PFSK-1 (cell line): ENCODE measurements around the gene FXYD2.

Source experiments
- FOXP2 ChIP-seq: optimal IDR thresholded peaks from 2 replicates; pipeline ENCODE3; 2011; ENCODE audit warnings: borderline replicate concordance, control low read depth, inconsistent platforms; ENCODE audit not compliant: insufficient read depth; ENCODE audit errors: extremely low read length, extremely low read depth
- POLR2AphosphoS5 ChIP-seq: IDR thresholded peaks from 2 replicates; pipeline ENCODE4 v1.6.1; 2012; ENCODE audit warnings: low read depth, mild to moderate bottlenecking, control low read depth, low read length, moderate library complexity
- SIN3A ChIP-seq: IDR thresholded peaks from 2 replicates; pipeline ENCODE4 v1.6.1; 2012; ENCODE audit warnings: mild to moderate bottlenecking, low read length, moderate library complexity, borderline replicate concordance; ENCODE audit not compliant: insufficient read depth
- TAF1 ChIP-seq: IDR thresholded peaks from 2 replicates; pipeline ENCODE4 v1.6.1; 2012; ENCODE audit warnings: low read length, control low read depth, borderline replicate concordance; ENCODE audit not compliant: insufficient read depth
- TF ChIP-seq, protein P1 (sequence below), 2 experiments: IDR thresholded peaks; 2 replicates each; pipeline versions ENCODE4 v1.6.1 to v1.8.0; 2011 to 2012; ENCODE audit warnings: low read depth in 2 of 2, low read length in 2 of 2, control low read depth in 1 of 2, inconsistent platforms in 1 of 2, mild to moderate bottlenecking in 1 of 2, moderate library complexity in 1 of 2; ENCODE audit not compliant: insufficient read depth in 1 of 2

FXYD2 gene

DNA sequence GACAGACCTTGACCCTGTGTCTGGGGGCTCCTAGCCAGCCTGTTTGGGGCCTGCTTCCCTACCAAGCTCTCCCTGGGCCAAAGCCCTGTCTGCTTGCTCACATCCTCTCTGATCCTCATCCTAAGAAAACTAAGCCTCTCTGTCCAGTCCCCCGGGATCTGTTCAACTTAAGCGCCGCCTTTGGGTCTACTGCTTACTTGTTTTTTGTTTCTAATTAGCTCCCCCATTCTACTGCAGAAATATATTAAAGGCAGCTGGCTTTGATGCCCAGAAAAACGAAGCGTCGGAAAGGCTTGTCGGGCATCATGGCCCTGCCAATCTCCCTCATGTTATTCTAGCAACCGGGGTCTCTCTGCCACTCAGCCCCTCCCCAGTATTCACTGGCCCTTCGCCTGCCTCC lies 31.0 kb downstream of the FXYD2 start:
- TF ChIP-seq FOXP2 = no peak
- no peak for TF ChIP-seq POLR2AphosphoS5
- TF ChIP-seq, protein P1, sequence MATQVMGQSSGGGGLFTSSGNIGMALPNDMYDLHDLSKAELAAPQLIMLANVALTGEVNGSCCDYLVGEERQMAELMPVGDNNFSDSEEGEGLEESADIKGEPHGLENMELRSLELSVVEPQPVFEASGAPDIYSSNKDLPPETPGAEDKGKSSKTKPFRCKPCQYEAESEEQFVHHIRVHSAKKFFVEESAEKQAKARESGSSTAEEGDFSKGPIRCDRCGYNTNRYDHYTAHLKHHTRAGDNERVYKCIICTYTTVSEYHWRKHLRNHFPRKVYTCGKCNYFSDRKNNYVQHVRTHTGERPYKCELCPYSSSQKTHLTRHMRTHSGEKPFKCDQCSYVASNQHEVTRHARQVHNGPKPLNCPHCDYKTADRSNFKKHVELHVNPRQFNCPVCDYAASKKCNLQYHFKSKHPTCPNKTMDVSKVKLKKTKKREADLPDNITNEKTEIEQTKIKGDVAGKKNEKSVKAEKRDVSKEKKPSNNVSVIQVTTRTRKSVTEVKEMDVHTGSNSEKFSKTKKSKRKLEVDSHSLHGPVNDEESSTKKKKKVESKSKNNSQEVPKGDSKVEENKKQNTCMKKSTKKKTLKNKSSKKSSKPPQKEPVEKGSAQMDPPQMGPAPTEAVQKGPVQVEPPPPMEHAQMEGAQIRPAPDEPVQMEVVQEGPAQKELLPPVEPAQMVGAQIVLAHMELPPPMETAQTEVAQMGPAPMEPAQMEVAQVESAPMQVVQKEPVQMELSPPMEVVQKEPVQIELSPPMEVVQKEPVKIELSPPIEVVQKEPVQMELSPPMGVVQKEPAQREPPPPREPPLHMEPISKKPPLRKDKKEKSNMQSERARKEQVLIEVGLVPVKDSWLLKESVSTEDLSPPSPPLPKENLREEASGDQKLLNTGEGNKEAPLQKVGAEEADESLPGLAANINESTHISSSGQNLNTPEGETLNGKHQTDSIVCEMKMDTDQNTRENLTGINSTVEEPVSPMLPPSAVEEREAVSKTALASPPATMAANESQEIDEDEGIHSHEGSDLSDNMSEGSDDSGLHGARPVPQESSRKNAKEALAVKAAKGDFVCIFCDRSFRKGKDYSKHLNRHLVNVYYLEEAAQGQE (IDR thresholded peaks at IDR 0.05; ENCODE audit: insufficient read depth in 1 of 2, low read depth in 2 of 2, low read length in 2 of 2) = no peak
- no peak for TF ChIP-seq SIN3A
- TF ChIP-seq TAF1 = no peak

DNA sequence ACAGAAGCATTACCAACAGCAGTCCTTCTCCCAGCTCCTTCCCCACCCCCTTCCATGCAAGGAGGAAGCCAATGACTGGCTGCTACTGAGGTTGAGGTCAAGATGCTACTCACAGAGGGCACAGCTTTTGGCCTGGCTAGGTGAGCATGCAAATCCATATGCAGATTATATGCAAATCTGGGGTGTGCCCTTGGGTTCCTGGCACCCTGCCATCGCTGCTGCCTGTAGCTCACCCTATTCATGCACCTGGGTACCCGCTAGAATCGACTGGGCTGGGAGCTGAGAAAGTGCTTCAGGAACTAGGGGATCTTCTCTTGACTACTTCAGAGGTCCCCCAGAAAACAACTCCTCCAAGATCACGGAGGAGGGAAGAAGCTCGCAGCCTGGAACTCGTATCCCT lies 31.6 kb downstream of the FXYD2 start:
- TF ChIP-seq, protein P1 (IDR thresholded peaks at IDR 0.05; ENCODE audit: insufficient read depth in 1 of 2, low read depth in 2 of 2, low read length in 2 of 2) = no peak
- TF ChIP-seq SIN3A = no peak
- no peak for TF ChIP-seq TAF1
- no peak for TF ChIP-seq FOXP2
- no peak for TF ChIP-seq POLR2AphosphoS5

DNA sequence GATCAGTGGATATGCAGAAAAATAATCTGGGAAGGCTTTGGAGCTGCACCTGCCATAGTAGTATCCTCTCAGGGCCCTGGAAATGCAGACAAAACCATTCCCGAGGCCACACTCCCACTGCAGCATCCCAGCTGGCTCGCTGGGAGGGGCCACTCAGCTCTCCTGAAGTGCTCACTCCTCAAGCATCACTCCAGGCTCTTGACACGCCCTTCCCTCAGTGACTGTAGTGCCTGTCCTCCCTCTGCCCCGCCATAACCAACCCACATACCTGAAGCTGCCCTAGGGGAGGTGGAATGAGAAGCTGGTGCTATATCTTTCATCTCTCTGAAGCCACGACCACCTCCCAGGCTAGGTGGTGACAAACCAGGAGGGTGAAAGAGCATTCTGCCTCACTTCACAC lies 32.3 kb downstream of the FXYD2 start:
- TF ChIP-seq TAF1 (no peak), POLR2AphosphoS5 (no peak), FOXP2 (no peak), SIN3A (no peak)
- TF ChIP-seq, protein P1 (IDR thresholded peaks at IDR 0.05; ENCODE audit: insufficient read depth in 1 of 2, low read depth in 2 of 2, low read length in 2 of 2) = no peak

DNA sequence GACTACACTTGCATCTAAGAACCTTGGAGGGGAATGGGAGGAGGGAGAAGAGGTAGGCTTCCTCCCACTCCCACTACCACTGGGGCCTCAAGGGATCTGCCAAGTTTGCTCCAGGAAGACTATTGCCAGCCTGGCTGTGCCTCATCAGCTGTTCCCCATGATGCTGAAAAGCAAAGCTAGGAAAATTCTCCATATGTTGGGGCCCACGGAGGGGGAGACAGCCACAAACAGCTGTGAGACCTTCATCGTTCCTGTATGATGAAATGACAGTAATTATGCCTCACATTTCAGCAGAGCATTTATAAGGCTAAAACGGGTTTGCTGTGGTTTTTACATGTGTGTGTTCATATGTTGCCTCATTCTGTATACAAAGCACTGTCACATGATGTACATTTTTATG lies 34.3 kb downstream of the FXYD2 start:
- TF ChIP-seq TAF1 = no peak
- TF ChIP-seq SIN3A = no peak
- TF ChIP-seq FOXP2 = no peak
- TF ChIP-seq, protein P1 (IDR thresholded peaks at IDR 0.05; ENCODE audit: insufficient read depth in 1 of 2, low read depth in 2 of 2, low read length in 2 of 2) = no peak
- no peak for TF ChIP-seq POLR2AphosphoS5

DNA sequence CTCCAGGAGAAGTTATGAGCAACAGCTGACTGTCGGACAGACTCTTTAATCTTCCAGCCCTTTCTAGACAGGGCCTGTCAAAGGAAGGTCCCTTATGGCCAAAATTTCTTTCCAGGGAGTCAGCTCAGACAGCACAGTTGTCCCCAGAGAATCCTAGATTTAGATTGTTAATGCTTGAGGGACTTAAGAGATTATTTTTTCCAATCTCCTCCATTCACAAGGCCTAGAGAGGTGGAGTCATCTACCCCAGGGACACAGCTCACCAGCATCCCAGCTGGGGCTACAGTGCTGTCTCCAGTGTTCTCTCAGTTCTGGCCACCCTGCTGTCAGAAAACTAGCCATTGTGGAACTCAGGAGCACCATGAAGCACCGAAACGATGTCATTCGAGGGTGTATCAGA lies 35.3 kb downstream of the FXYD2 start:
- no peak for TF ChIP-seq POLR2AphosphoS5
